Measurements from ENCODE around the gene HSF4.
A peak's percentile ranks its signal among the peaks of the same experiment; 100 is the strongest.
"Not testable (repeated sequence)": the region's sequence is repeated elsewhere in the genome, so short reads cannot be mapped to it uniquely, and the experiment has no call there.

The HSF4 gene

GRCh38 chr16:67164599-67165061 lies at the start of gene HSF4:
TSS of gene HSF4 (plus strand) at chr16:67164745. CDS start at chr16:67164812, 67 bp downstream.
- peak; percentile 88 for DNase-seq

GRCh38 chr16:67114793-67115192 lies 49.8 kb upstream of the HSF4 start:
- DNase-seq: no peak

- DNase-seq: no peak
These were observed 48.9 kb upstream of the HSF4 start for GRCh38 chr16:67115639-67116038.

- DNase-seq: peak; percentile 27
These were observed 47.9 kb upstream of the HSF4 start for GRCh38 chr16:67116388-67117311.

- no peak for DNase-seq
These were observed 46.8 kb upstream of the HSF4 start for GRCh38 chr16:67117716-67118115.

- DNase-seq: peak; percentile 22
These were observed 44.5 kb upstream of the HSF4 start for GRCh38 chr16:67120025-67120424.

GRCh38 chr16:67122799-67123198 lies 41.7 kb upstream of the HSF4 start:
- DNase-seq: not testable (repeated sequence)

- DNase-seq: no peak
These were observed 36.1 kb upstream of the HSF4 start for GRCh38 chr16:67128417-67128816.

GRCh38 chr16:67128887-67129286 lies 35.7 kb upstream of the HSF4 start:
- DNase-seq: no peak

GRCh38 chr16:67129422-67129821 lies 35.1 kb upstream of the HSF4 start:
- DNase-seq: no peak

GRCh38 chr16:67137605-67138004 lies 26.9 kb upstream of the HSF4 start:
- DNase-seq: no peak

GRCh38 chr16:67141391-67141790 lies 23.2 kb upstream of the HSF4 start:
- no peak for DNase-seq

- no peak for DNase-seq
These were observed 22.2 kb upstream of the HSF4 start for GRCh38 chr16:67142342-67142741.

GRCh38 chr16:67144943-67145342 lies 19.6 kb upstream of the HSF4 start:
- no peak for DNase-seq

GRCh38 chr16:67145746-67146145 lies 18.8 kb upstream of the HSF4 start:
- no peak for DNase-seq

GRCh38 chr16:67146523-67147357 lies 17.8 kb upstream of the HSF4 start:
- DNase-seq: no peak

- DNase-seq: no peak
These were observed 17.0 kb upstream of the HSF4 start for GRCh38 chr16:67147437-67148140.

- DNase-seq: no peak
These were observed 16.3 kb upstream of the HSF4 start for GRCh38 chr16:67148221-67148620.

GRCh38 chr16:67148656-67149275 lies 15.8 kb upstream of the HSF4 start:
- DNase-seq: no peak

GRCh38 chr16:67149276-67150046 lies 15.1 kb upstream of the HSF4 start:
- DNase-seq: no peak

GRCh38 chr16:67150047-67150832 lies 14.3 kb upstream of the HSF4 start:
- peak; percentile 70 for DNase-seq
